ENCODE data around the gene INPP5D. TPM values are rescaled to one million over a fixed set of nuclear protein-coding genes. Genes with fewer than 3 reads are reported as not detected.

Gene INPP5D
- total RNA-seq, 1 experiment from 2014 or later, result 17.2 TPM

- POLR2A ChIA-PET, result no interaction called here
- peaks cover 8% of the 10 kb centered on the region for H3K9me3 Mint-ChIP-seq
- DNase-seq (ENCODE audit: low spot score) (no peak), ATAC-seq (no peak)
- TF ChIP-seq AFF4 (CRISPR knock-in tag; IDR thresholded peaks at IDR 0.05; ENCODE audit: borderline replicate concordance), result no peak
- TF ChIP-seq USF2 (CRISPR knock-in tag; IDR thresholded peaks at IDR 0.05), result no peak
- TF ChIP-seq ETV6 (CRISPR knock-in tag; IDR thresholded peaks at IDR 0.05), result no peak
- TF ChIP-seq NR3C1 (CRISPR knock-in tag; conservative IDR thresholded peaks at IDR 0.05; ENCODE audit: low read depth), result no peak
- CTCF ChIA-PET, result interaction anchor here (0.8 to 2.1 kb wide), 2 partner anchors 29 to 150 kb away, joined by 3 to 7 read pairs; partner anchors contain the start of gene ATG16L1
- 0 out of 2 replicates have a peak, but pooled peaks cover 3% of the 10 kb centered on the region for H3K36me3 Mint-ChIP-seq
- no peaks in the 10 kb centered on the region for H3K27me3 Mint-ChIP-seq (ENCODE audit: low read depth)
- H3K4me3 Mint-ChIP-seq, result no peak overlapping the region
- H3K4me1 Mint-ChIP-seq, result peaks cover 3% of the 10 kb centered on the region
- no peak overlapping the region for H3K27ac Mint-ChIP-seq
Observed at GRCh38 chr2:233101816-233102215, 41.7 kb downstream of the INPP5D start.

GRCh38 chr2:233105156-233105895, 45.2 kb downstream of the INPP5D start:
- no peak overlapping the region for H3K4me3 Mint-ChIP-seq
- H3K9me3 Mint-ChIP-seq, result peaks cover 8% of the 10 kb centered on the region
- DNase-seq (ENCODE audit: low spot score) (no peak), ATAC-seq (no peak; the same call in 1 of the 2 replicates)
- 0 out of 2 replicates have a peak, but pooled peaks cover 3% of the 10 kb centered on the region for H3K4me1 Mint-ChIP-seq
- no peak overlapping the region for H3K27ac Mint-ChIP-seq
- ChIA-PET POLR2A (no interaction called here), CTCF (interaction anchor here (0.7 kb wide), 1 partner anchor 146 kb away, joined by 3 read pairs; the partner anchor contains the start of gene ATG16L1)
- H3K36me3 Mint-ChIP-seq, result 0 out of 2 replicates have a peak, but pooled peaks cover 3% of the 10 kb centered on the region
- TF ChIP-seq TEAD4 (CRISPR knock-in tag; IDR thresholded peaks at IDR 0.05) (no peak), USF2 (CRISPR knock-in tag; IDR thresholded peaks at IDR 0.05) (no peak), ZNF396 (CRISPR knock-in tag; IDR thresholded peaks at IDR 0.05; ENCODE audit: borderline replicate concordance) (no peak), NR3C1 (CRISPR knock-in tag; conservative IDR thresholded peaks at IDR 0.05; ENCODE audit: low read depth) (no peak), PRDM15 (CRISPR knock-in tag; IDR thresholded peaks at IDR 0.05) (no peak), ZNF671 (CRISPR knock-in tag; IDR thresholded peaks at IDR 0.05) (no peak), ZSCAN18 (CRISPR knock-in tag; IDR thresholded peaks at IDR 0.05) (no peak), USF1 (CRISPR knock-in tag; IDR thresholded peaks at IDR 0.05) (no peak)
- no peaks in the 10 kb centered on the region for H3K27me3 Mint-ChIP-seq (ENCODE audit: low read depth)

Data from WTC11 (cell line).